ENCODE measurements around the gene UBE2D1. TPM values are rescaled to one million over a fixed set of nuclear protein-coding genes. Genes with fewer than 3 reads are reported as not detected.
"Not testable (repeated sequence)": the region's sequence is repeated elsewhere in the genome, so short reads cannot be mapped to it uniquely, and the experiment has no call there.

The UBE2D1 gene
- total RNA-seq, 3 donors from 2014 or later, result 17.2 to 18.4 (median 18.4) TPM

GRCh38 chr10:58414270-58415041 is 79.7 kb downstream of the UBE2D1 start:
- DNase-seq (no peak), ATAC-seq (peak; percentile 45)
- Histone ChIP-seq H3K4me1 (ENCODE audit: low read depth) (peaks cover 2% of the 10 kb centered on the region), H3K4me3 (no peak overlapping the region), H3K9me3 (peaks cover 2% of the 10 kb centered on the region), H3K36me3 (ENCODE audit: low read depth) (no peaks in the 10 kb centered on the region)
- intact Hi-C loops (cut with DNase I, micrococcal nuclease), result no loop called here
- no peak for TF ChIP-seq CTCF (IDR thresholded peaks at IDR 0.05)

- peaks cover 2% of the 10 kb centered on the region for H3K9me3 ChIP-seq
- no peaks in the 10 kb centered on the region for H3K36me3 ChIP-seq (ENCODE audit: low read depth)
- no peak for DNase-seq
- ATAC-seq, result no peak
- H3K4me1 ChIP-seq (ENCODE audit: low read depth), result peaks cover 2% of the 10 kb centered on the region
- H3K4me3 ChIP-seq, result no peak overlapping the region
- intact Hi-C loops (cut with DNase I, micrococcal nuclease), result no loop called here
- TF ChIP-seq CTCF (IDR thresholded peaks at IDR 0.05), result no peak
These were observed 81.0 kb downstream of the UBE2D1 start for GRCh38 chr10:58415757-58416156.

- H3K4me3 ChIP-seq; DNase-seq; H3K9me3 ChIP-seq; H3K36me3 ChIP-seq (ENCODE audit: low read depth); ATAC-seq; H3K4me1 ChIP-seq (ENCODE audit: low read depth); intact Hi-C loops (cut with DNase I, micrococcal nuclease): not testable (repeated sequence)
These were observed 83.1 kb downstream of the UBE2D1 start for GRCh38 chr10:58417902-58418301.

Other genes starting within 250 kb of the UBE2D1 start
- 10 to 100 TPM in 2 of 3 donors, 1 to 10 TPM in 1; 8.6 to 18.0 (median 15.3) TPM for gene IPMK, start 67.1 kb upstream of the UBE2D1 start, total RNA-seq
- 10 to 100 TPM; 40.5 to 50.4 (median 48.4) TPM for gene CISD1, start 65.8 kb upstream of the UBE2D1 start, total RNA-seq
- gene TFAM, start 50.4 kb downstream of the UBE2D1 start, total RNA-seq, result 10 to 100 TPM; 26.5 to 36.7 (median 30.8) TPM
- 1 to 10 TPM; 1.1 to 5.9 (median 3.5) TPM for gene BICC1, start 177.9 kb downstream of the UBE2D1 start, total RNA-seq